Stimulated activated CD8-positive, alpha-beta memory T cell treated with anti-CD3 and anti-CD28 coated beads, Interleukin-4, amount 100 ng/mL, for 48 hours (primary cell): ENCODE results near the gene DHRS4L2.
A peak's percentile ranks its signal among the peaks of the same experiment; 100 is the strongest.
"Not testable (repeated sequence)": the region's sequence is repeated elsewhere in the genome, so short reads cannot be mapped to it uniquely, and the experiment has no call there.

Experiments
- DNase-seq: peaks from one replicate; pipeline ENCODE4 v3.0.0-alpha.2; 2020

The DHRS4L2 gene

GRCh38 chr14:23988607-23989363 lies at the start of gene DHRS4L2:
DHRS4L2 (plus strand) TSS chr14:23988929; CDS start chr14:23988948, 19 bp downstream.
- DNase-seq, result peak; percentile 88

- no peak for DNase-seq
These were observed 49.0 kb upstream of the DHRS4L2 start for GRCh38 chr14:23939607-23940326.

GRCh38 chr14:23941230-23941629 lies 47.5 kb upstream of the DHRS4L2 start:
- DNase-seq, result no peak

- no peak for DNase-seq
These were observed 47.1 kb upstream of the DHRS4L2 start for GRCh38 chr14:23941669-23942068.

- no peak for DNase-seq
These were observed 46.1 kb upstream of the DHRS4L2 start for GRCh38 chr14:23942587-23942986.

- not testable (repeated sequence) for DNase-seq
These were observed 39.7 kb upstream of the DHRS4L2 start for GRCh38 chr14:23949069-23949468.

GRCh38 chr14:23950411-23951135 lies 38.2 kb upstream of the DHRS4L2 start:
- DNase-seq, result no peak

GRCh38 chr14:23951136-23951466 lies 37.6 kb upstream of the DHRS4L2 start:
- not testable (repeated sequence) for DNase-seq

GRCh38 chr14:23951590-23952201 lies 37.0 kb upstream of the DHRS4L2 start:
- no peak for DNase-seq

GRCh38 chr14:23953116-23953463 lies 35.6 kb upstream of the DHRS4L2 start:
- DNase-seq, result not testable (repeated sequence)

GRCh38 chr14:23953464-23954278 lies 35.1 kb upstream of the DHRS4L2 start, which contains the start of gene DHRS4:
DHRS4 (plus strand) TSS chr14:23953770; CDS start chr14:23953789, 19 bp downstream.
- peak; percentile 87 for DNase-seq

- DNase-seq, result not testable (repeated sequence)
These were observed 34.5 kb upstream of the DHRS4L2 start for GRCh38 chr14:23954279-23954614.

- DNase-seq, result not testable (repeated sequence)
These were observed 33.8 kb upstream of the DHRS4L2 start for GRCh38 chr14:23954965-23955364.

GRCh38 chr14:23955811-23956210 lies 32.9 kb upstream of the DHRS4L2 start:
- not testable (repeated sequence) for DNase-seq

- not testable (repeated sequence) for DNase-seq
These were observed 30.7 kb upstream of the DHRS4L2 start for GRCh38 chr14:23957913-23958569.

- DNase-seq, result not testable (repeated sequence)
These were observed 27.8 kb upstream of the DHRS4L2 start for GRCh38 chr14:23960899-23961298.

GRCh38 chr14:23961704-23962103 lies 27.0 kb upstream of the DHRS4L2 start:
- not testable (repeated sequence) for DNase-seq

- DNase-seq, result not testable (repeated sequence)
These were observed 19.6 kb upstream of the DHRS4L2 start for GRCh38 chr14:23969130-23969480.

GRCh38 chr14:23969481-23970282 lies 19.0 kb upstream of the DHRS4L2 start:
- DNase-seq, result peak; percentile 78

GRCh38 chr14:23970283-23970659 lies 18.5 kb upstream of the DHRS4L2 start:
- DNase-seq, result not testable (repeated sequence)

- DNase-seq, result not testable (repeated sequence)
These were observed 15.6 kb upstream of the DHRS4L2 start for GRCh38 chr14:23973178-23973577.
